ENCODE measurements around the gene F2R.

- TF ChIP-seq EZH2 (IDR thresholded peaks at IDR 0.05; ENCODE audit: insufficient read depth, poor library complexity, severe bottlenecking) (no peak), EZH2phosphoT487 (IDR thresholded peaks at IDR 0.05; ENCODE audit: insufficient read depth, low read depth) (no peak)
Measured at GRCh38 chr5:76701298-76701697, 14.6 kb upstream of the F2R start.

Data from GM23248 (cell line).